ENCODE measurements around the gene SRRM2.

Gene SRRM2

DNA sequence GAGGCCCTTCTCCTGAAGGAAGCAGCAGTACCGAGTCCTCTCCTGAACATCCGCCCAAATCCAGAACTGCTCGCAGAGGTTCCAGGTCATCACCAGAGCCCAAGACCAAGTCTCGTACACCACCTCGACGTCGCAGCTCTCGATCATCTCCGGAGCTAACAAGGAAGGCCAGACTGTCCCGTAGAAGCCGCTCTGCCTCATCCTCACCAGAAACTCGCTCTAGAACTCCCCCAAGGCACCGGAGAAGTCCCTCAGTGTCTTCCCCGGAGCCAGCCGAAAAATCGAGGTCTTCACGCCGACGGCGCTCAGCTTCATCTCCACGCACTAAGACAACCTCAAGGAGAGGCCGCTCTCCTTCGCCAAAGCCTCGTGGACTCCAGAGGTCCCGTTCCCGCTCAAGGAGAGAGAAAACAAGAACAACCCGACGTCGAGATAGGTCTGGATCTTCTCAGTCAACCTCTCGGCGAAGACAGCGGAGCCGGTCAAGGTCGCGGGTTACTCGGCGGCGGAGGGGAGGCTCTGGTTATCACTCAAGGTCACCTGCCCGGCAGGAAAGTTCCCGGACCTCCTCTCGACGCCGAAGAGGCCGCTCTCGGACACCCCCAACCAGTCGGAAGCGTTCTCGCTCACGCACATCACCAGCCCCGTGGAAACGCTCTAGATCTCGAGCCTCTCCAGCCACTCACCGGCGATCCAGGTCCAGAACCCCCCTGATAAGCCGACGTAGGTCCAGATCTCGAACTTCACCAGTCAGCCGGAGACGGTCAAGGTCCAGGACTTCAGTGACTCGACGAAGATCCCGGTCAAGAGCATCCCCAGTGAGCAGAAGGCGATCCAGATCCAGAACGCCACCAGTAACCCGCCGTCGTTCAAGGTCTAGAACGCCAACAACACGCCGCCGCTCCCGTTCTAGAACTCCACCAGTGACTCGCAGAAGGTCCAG lies 13.3 kb downstream of the SRRM2 start:
- DNase-seq: no peak

GRCh38 chr16:2766430-2767139 lies 14.1 kb downstream of the SRRM2 start:
- DNase-seq: no peak

GRCh38 chr16:2767140-2767731 lies 14.8 kb downstream of the SRRM2 start:
- no peak for DNase-seq

DNA sequence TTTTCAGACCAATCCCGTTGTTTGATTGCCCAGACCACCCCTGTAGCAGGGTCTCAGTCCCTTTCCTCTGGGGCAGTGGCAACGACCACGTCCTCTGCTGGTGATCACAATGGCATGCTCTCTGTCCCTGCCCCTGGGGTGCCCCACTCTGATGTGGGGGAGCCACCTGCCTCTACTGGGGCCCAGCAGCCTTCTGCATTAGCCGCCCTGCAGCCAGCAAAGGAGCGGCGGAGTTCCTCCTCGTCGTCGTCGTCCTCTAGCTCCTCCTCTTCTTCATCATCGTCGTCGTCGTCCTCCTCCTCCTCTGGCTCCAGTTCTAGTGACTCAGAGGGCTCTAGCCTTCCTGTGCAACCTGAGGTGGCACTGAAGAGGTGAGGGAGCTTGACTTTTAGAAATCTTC lies 15.5 kb downstream of the SRRM2 start:
- no peak for DNase-seq

DNA sequence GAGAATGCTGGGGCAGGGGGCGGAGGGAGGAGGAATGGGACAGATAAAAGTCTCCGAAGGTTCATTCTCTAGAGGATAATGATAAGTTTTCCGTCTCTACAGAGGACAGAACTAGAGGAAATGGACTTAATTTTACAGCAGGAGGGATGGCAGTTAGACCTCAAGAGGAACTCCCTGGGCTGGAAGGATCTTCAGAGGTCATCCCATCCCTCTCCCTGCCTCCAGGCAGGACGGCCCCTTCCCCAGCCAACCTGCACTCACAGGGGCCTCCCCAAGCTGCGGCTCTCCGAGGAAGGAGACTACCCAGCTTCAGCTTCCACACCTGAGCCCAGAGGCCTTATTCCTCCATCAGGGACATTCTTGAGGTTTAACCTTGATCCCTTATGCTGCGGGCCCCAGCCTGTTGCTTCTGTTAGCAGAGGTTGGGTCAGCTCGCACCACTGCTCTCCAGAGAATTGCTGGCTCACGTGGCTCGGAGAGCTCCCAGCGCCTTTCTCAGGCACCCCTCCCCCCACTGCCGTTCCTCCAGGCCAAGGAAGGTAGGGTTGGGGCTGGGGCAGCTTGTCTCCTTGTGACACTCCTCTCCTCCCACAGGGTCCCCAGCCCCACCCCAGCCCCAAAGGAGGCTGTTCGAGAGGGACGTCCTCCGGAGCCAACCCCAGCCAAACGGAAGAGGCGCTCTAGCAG lies 16.1 kb downstream of the SRRM2 start:
- DNase-seq: no peak

GRCh38 chr16:2769100-2769529 lies 16.7 kb downstream of the SRRM2 start:
- no peak for DNase-seq

DNA sequence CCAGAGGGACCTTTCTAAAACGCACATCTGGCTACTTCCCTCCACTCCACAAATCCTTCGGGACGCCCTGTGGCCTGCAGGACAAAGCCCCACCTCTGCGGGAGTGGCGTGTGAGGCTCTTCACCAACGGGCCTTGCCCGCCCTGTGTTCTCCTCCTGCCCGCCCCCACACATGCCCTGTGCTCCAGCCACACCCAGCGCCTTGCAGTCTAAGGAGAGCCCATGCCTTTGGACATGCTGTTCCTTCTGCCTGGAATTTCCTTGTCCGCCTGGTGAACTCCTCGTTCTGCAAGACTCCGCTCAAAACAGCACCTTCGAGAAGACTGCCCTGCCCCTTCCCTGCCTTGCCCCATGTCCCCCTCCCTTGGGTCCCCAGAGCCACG lies 17.2 kb downstream of the SRRM2 start:
- no peak for DNase-seq

GRCh38 chr16:2770057-2770951 lies 17.9 kb downstream of the SRRM2 start:
- no peak for DNase-seq

- no peak for DNase-seq
Measured at GRCh38 chr16:2771496-2772402, 19.3 kb downstream of the SRRM2 start.

GRCh38 chr16:2773188-2773968 lies 20.9 kb downstream of the SRRM2 start:
- no peak for DNase-seq

DNA sequence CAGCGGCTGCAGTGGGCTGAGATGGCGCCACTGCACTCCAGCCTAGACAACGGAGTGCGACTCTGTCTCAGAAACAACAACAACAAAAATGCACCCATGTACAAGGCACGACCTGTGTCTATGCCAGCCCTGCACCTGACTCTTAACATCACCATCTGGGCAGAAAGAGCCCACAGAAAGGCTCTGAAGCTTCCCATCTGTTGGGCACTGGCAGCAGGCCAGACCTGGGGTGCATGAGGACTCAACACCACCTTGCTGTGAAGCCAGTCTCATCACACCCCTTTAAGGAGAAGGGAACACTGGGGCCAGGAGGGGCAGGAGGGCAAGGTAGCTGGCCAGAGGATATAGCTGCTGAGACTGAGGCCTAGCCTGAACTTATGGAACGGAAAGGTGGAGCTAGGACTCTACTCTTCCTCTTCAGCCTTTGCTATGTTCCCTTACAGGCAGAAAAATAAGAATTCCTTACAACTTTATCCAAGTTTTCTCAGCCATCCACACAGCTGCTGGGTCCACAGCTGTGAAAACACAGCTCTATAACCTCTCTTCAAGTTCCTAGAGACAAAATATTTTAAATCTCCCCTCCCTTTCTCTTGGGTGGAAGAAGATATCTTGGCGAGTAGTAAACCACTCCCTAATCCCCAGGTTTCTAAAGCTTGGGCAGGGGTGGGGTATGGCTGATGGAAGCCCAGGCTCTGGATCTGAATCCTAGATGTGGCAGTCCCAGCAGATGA lies 21.9 kb downstream of the SRRM2 start:
- no peak for DNase-seq

DNA sequence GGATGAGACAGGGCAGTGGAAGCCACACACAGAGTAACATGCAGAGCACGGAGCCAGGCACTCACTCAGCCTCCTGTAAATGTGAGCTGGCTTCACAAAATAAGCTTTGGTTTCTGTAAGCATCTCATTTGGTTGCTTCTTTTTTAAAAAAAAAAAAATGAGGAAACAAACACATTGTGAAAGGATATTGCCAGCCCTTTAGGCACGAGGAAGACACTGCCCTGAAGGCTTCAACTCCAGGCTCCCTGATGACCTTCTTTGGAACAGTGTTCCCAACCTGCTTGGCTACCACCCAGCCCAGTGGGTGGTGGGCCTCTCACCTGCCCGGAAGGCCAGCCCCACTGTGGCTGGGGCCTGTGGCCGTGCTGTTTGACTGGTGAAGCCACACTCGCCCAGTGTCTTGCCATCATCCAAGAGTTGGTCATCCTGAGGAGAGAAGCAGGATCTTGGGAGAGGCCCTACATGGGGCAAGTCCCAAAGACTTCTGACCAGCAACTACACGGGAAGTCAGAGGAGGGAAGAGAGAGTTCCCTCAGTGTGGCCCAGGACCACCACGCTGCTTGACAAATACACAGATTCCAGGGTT lies 22.8 kb downstream of the SRRM2 start:
- no peak for DNase-seq

GRCh38 chr16:2775765-2776499 lies 23.5 kb downstream of the SRRM2 start:
- DNase-seq: no peak

- no peak for DNase-seq
Measured at GRCh38 chr16:2776500-2777139, 24.2 kb downstream of the SRRM2 start.

GRCh38 chr16:2777231-2777902 lies 24.9 kb downstream of the SRRM2 start, which contains the start of gene ELOB:
ELOB (minus strand) TSS chr16:2777280; CDS start chr16:2777239, 41 bp downstream.
- DNase-seq: peak; percentile 75

GRCh38 chr16:2777903-2778629 lies 25.6 kb downstream of the SRRM2 start:
- DNase-seq: no peak

All from NCI-H1092 (cell line).